Motor neuron (in vitro differentiated cells): ENCODE data around the gene RDH13. TPM values are rescaled to one million over a fixed set of nuclear protein-coding genes. Genes with fewer than 3 reads are reported as not detected.
"Not testable (repeated sequence)": the region's sequence is repeated elsewhere in the genome, so short reads cannot be mapped to it uniquely, and the experiment has no call there.

Experiments used
- ATAC-seq, 8 experiments: fragments of 200-7000 bp; cut with Tn5 transposase; replicated peaks in 6 of 8; 2 replicates each; pipeline ENCODE4 v1.8.0; 2021; ENCODE audit warnings: mild to moderate bottlenecking in 8 of 8, moderate library complexity in 8 of 8
- H3K27ac ChIP-seq, 2 donors: fragments of 250-450 bp; sonication (Bioruptor Pico); 2 replicates each; pipeline ENCODE4 v1.9.0; 2021; ENCODE audit warnings: antibody characterized with exemption in 2 of 2, mild to moderate bottlenecking in 2 of 2, moderate library complexity in 1 of 2
- H3K4me1 ChIP-seq, 2 donors: fragments of 250-450 bp; sonication (Bioruptor Pico); replicated peaks in 1 of 2; 2 replicates each; pipeline ENCODE4 v1.6.1; 2021; ENCODE audit warnings: antibody characterized with exemption in 2 of 2, mild to moderate bottlenecking in 2 of 2, moderate library complexity in 1 of 2
- H3K4me3 ChIP-seq, 5 donors: fragments of 250-450 bp; sonication (Bioruptor Pico); 2 replicates each; pipeline ENCODE4 v1.9.0; 2021; ENCODE audit warnings: antibody characterized with exemption in 5 of 5, mild to moderate bottlenecking in 5 of 5, moderate library complexity in 4 of 5
- WGBS, 10 experiments: fragments of 450-650 bp; shearing (Covaris generic); methylation state at CpG; one replicate each; pipeline ENCODE4 v1.0.0; 2022; 5-methylcytosine and 5-hydroxymethylcytosine counted together
- in situ Hi-C, 9 experiments: fragments of 400-800 bp; cut with MboI; loops; one replicate each; pipeline ENCODE4 v1.15.0; 2021; ENCODE audit warnings: low sequenced_read_pairs in 9 of 9, low pct_unique_long_range_greater_than_20kb in 2 of 9; ENCODE audit not compliant: unreplicated experiment in 9 of 9
- total RNA-seq, 8 experiments: library from RNA; unstranded; fragments of 300-600 nt; gene quantifications; 2 replicates each; pipeline versions ENCODE4 v1.2.3 to v1.2.4, GENCODE V29; 2022

The RDH13 gene
- total RNA-seq, 8 experiments from 2014 or later: 7.9 to 24.3 (median 14.1) TPM

DNA sequence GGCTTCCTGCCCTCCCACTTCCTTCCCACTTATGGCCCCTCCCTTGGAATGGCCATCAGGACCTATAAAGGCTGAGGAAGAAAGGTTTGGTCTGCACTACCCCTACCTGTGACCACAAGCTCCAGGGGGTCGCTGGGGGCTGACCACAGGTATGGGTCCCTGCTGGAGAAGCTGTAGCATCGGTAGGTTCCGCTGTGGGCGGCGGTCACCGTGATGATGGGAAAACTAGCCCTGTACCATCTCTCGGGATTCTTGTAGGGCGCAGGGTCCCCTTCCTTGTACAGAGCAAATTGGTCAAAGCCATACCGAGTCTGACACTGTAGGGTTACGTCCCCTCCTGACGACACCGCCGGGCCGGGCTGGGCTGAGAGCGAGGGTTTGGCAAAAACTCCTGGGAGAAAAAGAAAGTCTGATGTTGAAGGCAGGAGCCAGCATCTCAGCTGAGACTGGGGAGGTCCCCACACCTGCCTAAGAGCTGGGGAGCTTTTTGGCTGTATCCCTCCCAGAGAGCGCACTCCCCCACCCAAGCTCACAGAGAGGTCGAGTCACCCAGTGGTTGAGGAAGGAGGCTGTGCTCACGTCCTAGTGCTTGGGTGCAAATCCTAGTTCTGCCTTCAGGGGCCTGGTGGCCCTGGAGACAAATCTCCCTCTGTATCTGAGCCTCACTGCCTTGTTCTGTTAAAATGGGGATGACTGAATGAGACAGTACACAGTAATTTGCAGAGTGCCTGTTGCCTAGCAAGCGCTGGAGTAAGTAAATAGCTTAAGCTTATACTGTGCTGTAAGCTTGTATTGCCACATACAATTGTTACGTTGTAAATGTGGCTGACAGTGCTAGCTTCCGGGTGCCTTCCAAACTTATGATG, 35.2 kb downstream of the RDH13 start:
- Histone ChIP-seq H3K4me3 (no peak overlapping the region), H3K4me1 (no peaks in the 10 kb centered on the region), H3K27ac (no peak overlapping the region)
- 50 to 100% (median 64%) methylated on average over 1 to 13 of the region's 21 CpGs; no CpG with 5 or more reads in 2 of the 10 experiments for WGBS, 10 experiments
- ATAC-seq: peak in 3 of 8 experiments; percentile 33 to 68 (median 58)
- in situ Hi-C loops: no loop called here

DNA sequence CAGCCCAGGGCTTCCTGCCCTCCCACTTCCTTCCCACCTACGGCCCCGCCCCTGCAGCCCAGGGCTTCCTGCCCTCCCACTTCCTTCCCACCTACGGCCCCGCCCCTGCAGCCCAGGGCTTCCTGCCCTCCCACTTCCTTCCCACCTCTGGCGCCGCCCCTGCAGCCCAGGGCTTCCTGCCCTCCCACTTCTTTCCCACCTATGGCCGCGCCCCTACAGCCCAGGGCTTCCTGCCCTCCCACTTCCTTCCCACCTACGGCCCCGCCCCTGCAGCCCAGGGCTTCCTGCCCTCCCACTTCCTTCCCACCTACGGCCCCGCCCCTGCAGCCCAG, 35.8 kb downstream of the RDH13 start:
- WGBS, 10 experiments: 80% methylated on average over 2 of the region's 12 CpGs; no CpG with 5 or more reads in 9 of the 10 experiments
- H3K4me1 ChIP-seq, ATAC-seq, H3K27ac ChIP-seq, H3K4me3 ChIP-seq, in situ Hi-C loops: not testable (repeated sequence)

DNA sequence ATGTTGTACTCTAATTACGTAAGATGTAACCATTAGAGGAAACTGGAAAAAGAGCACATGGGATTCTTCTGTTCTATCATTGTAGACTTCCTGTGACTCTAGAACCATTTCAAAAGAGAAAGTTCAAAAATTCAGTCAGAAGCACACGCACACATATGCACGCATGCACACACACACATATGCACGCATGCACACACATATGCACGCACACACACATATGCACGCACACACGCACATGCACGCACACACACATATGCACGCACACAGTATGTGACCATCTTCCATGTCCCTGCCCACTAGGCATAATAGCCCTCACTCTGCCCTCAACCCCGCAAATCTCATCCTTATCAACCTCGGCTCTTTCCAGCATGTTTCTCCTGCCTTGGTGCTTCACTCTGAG, 38.8 kb downstream of the RDH13 start:
- WGBS, 10 experiments: 71 to 100% (median 83%) methylated on average over 1 to 6 of the region's 11 CpGs; no CpG with 5 or more reads in 2 of the 10 experiments
- no peak overlapping the region for H3K4me3 ChIP-seq
- ATAC-seq: no peak
- H3K27ac ChIP-seq: no peak overlapping the region
- H3K4me1 ChIP-seq: no peaks in the 10 kb centered on the region
- in situ Hi-C loops: no loop called here

DNA sequence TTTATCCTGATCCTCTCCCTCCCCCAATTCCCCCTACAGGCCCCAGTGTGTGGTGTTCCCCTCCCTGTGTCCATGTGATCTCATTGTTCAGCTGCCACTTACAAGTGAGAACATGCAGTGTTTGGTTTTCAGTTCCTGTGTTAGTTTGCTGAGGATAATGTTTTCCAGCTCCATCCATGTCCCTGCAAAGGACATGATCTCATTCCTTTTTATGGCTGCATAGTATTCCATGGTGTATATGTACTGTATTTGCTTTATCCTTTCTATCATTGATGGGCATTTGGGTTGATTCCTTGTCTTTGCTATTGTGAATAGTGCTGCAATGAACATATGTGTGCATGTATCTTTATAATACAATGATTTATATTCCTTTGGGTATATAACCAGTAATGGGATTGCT, 42.6 kb downstream of the RDH13 start:
- in situ Hi-C loops, H3K4me1 ChIP-seq, H3K27ac ChIP-seq, H3K4me3 ChIP-seq, ATAC-seq: not testable (repeated sequence)

DNA sequence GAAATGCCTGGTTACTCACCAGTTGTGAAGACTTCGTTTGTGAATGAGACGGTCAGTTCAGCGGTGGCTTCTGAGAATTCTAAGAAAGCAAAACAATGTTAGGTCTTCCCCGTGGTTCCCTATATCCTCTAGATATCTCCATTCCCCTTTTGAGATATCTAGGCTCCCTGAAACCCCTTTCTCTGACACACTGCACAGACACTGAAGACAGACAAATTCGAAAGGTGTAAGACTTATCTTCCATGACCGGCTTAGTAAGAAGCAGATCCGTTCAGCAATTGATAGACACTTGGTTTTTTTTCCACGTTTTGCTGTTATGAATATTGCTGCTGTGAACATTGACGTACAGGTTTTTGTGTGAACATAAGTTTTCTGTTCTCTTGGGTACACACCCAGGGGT, 44.3 kb downstream of the RDH13 start:
- in situ Hi-C loops: no loop called here
- 19 to 90% (median 50%) methylated on average over 2 to 9 of the region's 9 CpGs; no CpG with 5 or more reads in 1 of the 10 experiments for WGBS, 10 experiments
- peak in 1 of 8 experiments; percentile 3 for ATAC-seq
- H3K27ac ChIP-seq: no peak overlapping the region
- H3K4me1 ChIP-seq: no peaks in the 10 kb centered on the region
- no peak overlapping the region for H3K4me3 ChIP-seq

DNA sequence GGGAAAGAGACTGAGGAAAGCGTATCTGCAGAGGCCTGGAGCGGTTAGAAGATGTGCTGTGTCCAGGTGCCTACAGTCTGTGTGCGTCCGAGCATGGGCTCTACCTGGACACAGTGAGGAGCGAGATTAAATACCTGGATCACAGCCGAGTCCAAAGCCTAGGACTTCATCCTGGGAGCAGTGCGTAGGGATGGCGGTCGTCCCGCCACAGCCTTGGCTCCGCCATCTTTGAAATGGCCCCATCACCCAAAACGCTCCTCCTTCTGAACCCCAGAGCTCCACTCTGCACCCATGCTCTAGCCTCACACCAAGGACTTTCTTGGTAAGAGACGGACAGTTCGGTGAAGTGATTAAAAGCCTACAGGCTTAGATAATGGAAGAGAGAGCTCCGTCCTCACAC, 44.7 kb downstream of the RDH13 start:
- in situ Hi-C loops: no loop called here
- Histone ChIP-seq H3K4me3 (no peak overlapping the region), H3K4me1 (no peaks in the 10 kb centered on the region), H3K27ac (no peak overlapping the region)
- WGBS, 10 experiments: 31 to 100% (median 79%) methylated on average over 1 to 10 of the region's 15 CpGs; no CpG with 5 or more reads in 2 of the 10 experiments
- ATAC-seq: peak in 2 of 8 experiments; percentile 13 to 19

DNA sequence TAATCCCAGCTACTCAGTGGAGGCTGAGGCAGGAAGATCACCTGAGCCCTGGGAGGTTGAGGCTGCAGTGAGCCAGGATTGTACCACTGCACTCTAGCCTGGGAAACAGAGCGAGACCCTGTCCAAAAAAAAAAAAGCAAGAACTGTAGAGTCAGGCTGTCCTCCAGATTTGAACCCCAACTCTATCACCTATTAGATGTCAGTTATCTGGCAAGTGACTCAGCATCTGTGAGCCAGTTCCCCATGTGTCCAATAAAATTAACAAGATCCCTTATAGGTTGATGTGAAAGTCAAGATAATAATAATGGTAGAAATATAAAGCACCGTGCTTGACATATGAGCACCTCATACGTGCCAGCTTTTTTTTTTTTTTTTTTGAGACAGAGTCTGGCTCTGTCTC, 46.9 kb downstream of the RDH13 start:
- in situ Hi-C loops: no loop called here
- no peaks in the 10 kb centered on the region for H3K4me1 ChIP-seq
- no peak overlapping the region for H3K4me3 ChIP-seq
- WGBS, 10 experiments: 20 to 40% (median 25%) methylated on average over 1 to 2 of the region's 3 CpGs; no CpG with 5 or more reads in 7 of the 10 experiments
- H3K27ac ChIP-seq: no peak overlapping the region
- ATAC-seq: no peak

DNA sequence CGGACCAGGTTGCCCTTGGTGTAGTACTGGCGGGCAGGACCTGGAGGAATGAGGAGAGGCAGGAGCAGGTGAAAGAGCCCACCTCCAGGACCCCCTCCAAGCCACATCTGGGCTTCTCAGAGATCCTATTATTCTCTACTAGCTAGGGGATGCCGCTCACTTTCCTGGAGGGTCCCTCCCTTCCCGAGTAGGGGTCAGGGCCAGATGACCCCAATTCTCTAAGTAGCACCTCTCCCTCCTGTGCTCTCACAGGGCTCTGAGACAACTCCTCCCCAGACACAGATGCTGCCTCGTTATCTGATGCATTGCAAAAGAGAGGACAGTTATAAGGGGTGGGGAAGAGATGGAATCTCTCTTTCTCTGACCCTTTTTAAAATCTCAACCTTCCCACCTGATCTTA, 47.8 kb downstream of the RDH13 start:
- H3K4me1 ChIP-seq: no peaks in the 10 kb centered on the region
- in situ Hi-C loops: no loop called here
- no peak overlapping the region for H3K4me3 ChIP-seq
- H3K27ac ChIP-seq: no peak overlapping the region
- peak in 1 of 8 experiments; percentile 18 for ATAC-seq
- 0 to 60% (median 42%) methylated on average over 1 to 3 of the region's 5 CpGs; no CpG with 5 or more reads in 4 of the 10 experiments for WGBS, 10 experiments

DNA sequence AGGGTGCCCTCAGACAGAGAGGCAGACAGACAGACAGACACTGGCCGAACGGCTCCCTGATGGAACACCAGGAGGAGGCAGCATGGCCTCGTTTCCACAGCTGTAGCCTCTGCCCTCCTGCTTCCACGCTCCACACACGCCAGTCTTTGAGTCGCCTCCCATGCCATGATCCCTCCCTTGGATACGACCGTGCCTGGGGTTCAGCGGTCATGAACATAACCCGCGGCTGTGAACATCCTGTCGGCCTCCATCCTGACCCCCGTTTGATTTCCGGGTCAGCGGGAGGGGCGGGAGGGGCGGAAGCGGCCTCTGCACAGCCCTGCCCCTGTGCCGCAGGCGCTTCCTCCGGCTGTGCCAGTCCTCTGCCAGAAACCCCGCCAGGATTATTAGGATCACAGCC, 48.2 kb downstream of the RDH13 start:
- in situ Hi-C loops: no loop called here
- WGBS, 10 experiments: 52 to 80% (median 69%) methylated on average over 2 to 7 of the region's 22 CpGs; no CpG with 5 or more reads in 6 of the 10 experiments
- Histone ChIP-seq H3K4me1 (no peaks in the 10 kb centered on the region), H3K27ac (no peak overlapping the region), H3K4me3 (no peak overlapping the region)
- ATAC-seq: peak in 2 of 8 experiments; percentile 15 to 25

DNA sequence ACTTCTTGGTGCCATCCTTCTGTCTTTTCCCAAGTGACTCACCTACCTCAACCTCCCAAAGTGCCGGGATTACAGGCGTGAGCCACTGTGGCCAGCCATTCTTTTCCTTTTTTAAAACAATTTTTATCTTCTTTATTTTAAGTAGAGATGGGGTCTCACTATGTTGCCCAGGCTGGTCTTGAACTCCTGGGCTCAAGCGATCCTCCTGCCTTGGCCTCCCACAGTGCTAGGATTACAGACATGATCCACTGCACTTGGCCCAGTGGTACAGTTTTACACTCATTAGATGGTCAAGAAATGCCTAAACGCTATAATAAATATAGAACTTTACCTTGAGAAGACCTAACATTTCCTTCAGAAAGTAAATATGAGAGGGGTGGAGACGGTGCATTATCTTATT, 49.4 kb downstream of the RDH13 start:
- ATAC-seq: no peak
- 17 to 78% (median 42%) methylated on average over 2 to 5 of the region's 5 CpGs for WGBS, 10 experiments
- in situ Hi-C loops: no loop called here
- no peaks in the 10 kb centered on the region for H3K4me1 ChIP-seq
- H3K27ac ChIP-seq: no peak overlapping the region
- H3K4me3 ChIP-seq: no peak overlapping the region

DNA sequence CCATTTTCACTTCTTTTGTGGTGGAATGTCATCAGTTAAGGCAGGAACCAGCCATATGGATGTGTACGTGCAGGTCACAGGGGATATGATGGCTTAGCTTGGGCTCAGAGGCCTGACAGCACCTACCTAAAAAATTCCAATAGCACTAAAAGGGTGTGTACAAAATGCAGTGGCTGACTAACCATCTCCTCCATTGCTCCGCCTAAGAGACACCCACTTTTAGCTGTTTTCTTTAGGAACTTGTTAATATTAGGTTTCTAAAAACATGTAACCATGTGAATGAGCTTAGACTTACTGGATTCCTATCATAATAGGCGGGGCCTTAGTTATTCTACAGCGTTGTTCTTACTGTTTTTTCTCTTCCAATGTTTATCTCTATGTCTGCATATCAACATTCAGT, 50.6 kb downstream of the RDH13 start:
- peak in 2 of 8 experiments; percentile 56 to 94 for ATAC-seq
- WGBS, 10 experiments: 6 to 100% (median 40%) methylated on average over 2 to 4 of the region's 4 CpGs; no CpG with 5 or more reads in 3 of the 10 experiments
- H3K27ac ChIP-seq: no peak overlapping the region

DNA sequence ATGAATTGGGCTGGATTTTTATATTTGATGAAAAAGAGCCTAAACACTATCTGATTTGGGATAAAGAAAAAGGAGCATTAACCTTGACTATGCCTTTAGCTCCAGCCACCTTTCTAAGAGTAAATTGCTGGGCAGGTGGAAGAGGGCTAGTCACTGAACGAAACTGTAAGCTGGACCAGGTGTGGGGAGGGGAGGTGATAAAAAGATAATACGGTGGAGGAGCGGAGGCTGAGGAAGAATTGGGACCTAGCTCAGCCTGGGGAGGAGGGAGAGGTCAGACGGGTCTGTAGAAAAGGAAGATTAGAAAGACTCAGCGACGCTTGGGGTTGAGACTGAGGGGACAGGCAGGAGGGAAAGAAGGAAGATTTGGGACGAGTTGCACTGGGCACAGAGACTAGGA, 52.4 kb downstream of the RDH13 start:
- H3K4me1 ChIP-seq, H3K4me3 ChIP-seq, in situ Hi-C loops, ATAC-seq, H3K27ac ChIP-seq: not testable (repeated sequence)
- 29 to 100% (median 65%) methylated on average over 1 to 4 of the region's 7 CpGs; no CpG with 5 or more reads in 6 of the 10 experiments for WGBS, 10 experiments

More for the DNA sequence above, 50.6 kb downstream of the RDH13 start:
- in situ Hi-C loops: no loop called here
- peaks cover 0 to 4% of the 10 kb centered on the region in 2 donors for H3K4me1 ChIP-seq
- no peak overlapping the region for H3K4me3 ChIP-seq

DNA sequence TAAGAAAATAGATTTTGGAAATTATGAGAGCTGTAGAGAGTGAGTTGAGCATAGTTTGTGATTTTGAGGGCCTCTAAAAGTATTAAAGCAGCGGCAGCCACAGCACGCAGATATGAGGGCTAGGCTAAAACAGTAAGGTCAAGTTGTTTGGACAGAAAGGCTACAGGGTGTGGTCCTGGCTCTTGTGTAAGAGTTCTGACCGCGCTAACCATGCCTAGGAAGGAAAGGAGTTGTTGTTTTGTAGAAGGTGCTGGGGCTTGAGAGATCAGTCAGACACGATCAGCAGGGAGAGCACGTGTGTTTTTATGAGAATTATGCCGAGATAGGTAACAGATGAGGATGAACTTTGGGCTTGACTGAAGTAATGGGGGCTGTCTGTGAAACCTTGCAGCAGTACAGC, 54.2 kb downstream of the RDH13 start:
- ATAC-seq, H3K27ac ChIP-seq, in situ Hi-C loops, H3K4me1 ChIP-seq: not testable (repeated sequence)
- WGBS, 10 experiments: 0 to 100% (median 20%) methylated on average over 1 to 4 of the region's 7 CpGs; no CpG with 5 or more reads in 4 of the 10 experiments
- H3K4me3 ChIP-seq: peak overlapping the region in 2 of 5 donors; percentile 42 to 85
